SKM-1 (cell line): ENCODE measurements around the gene SIRT2.
"Not testable (repeated sequence)": the region's sequence is repeated elsewhere in the genome, so short reads cannot be mapped to it uniquely, and the experiment has no call there.

Source experiments
- DNase-seq: peaks from one replicate; lab custom pipeline; 2025; ENCODE audit not compliant: unreplicated experiment; lab: John Stamatoyannopoulos, UW

Gene SIRT2

GRCh38 chr19:38869160-38869835 lies 30.1 kb downstream of the SIRT2 start:
- no peak for DNase-seq

- DNase-seq = no peak
Measured at GRCh38 chr19:38868551-38868950, 30.9 kb downstream of the SIRT2 start.

- DNase-seq = no peak
Measured at GRCh38 chr19:38867171-38867780, 32.1 kb downstream of the SIRT2 start.

GRCh38 chr19:38862321-38863059 lies 36.9 kb downstream of the SIRT2 start:
- no peak for DNase-seq

GRCh38 chr19:38861368-38861767 lies 38.0 kb downstream of the SIRT2 start:
- DNase-seq = no peak

- DNase-seq = not testable (repeated sequence)
Measured at GRCh38 chr19:38859631-38860204, 39.7 kb downstream of the SIRT2 start.

- DNase-seq = no peak
Measured at GRCh38 chr19:38856813-38857212, 42.6 kb downstream of the SIRT2 start.

GRCh38 chr19:38855751-38856150 lies 43.7 kb downstream of the SIRT2 start:
- DNase-seq = not testable (repeated sequence)

GRCh38 chr19:38854961-38855360 lies 44.5 kb downstream of the SIRT2 start:
- not testable (repeated sequence) for DNase-seq

GRCh38 chr19:38853214-38853613 lies 46.2 kb downstream of the SIRT2 start:
- no peak for DNase-seq

- peak; percentile 30 for DNase-seq
Measured at GRCh38 chr19:38852231-38853044, 47.0 kb downstream of the SIRT2 start.

- peak; percentile 65 for DNase-seq
Measured at GRCh38 chr19:38851622-38852230, 47.7 kb downstream of the SIRT2 start.

GRCh38 chr19:38850976-38851621 lies 48.3 kb downstream of the SIRT2 start:
- DNase-seq = no peak

GRCh38 chr19:38850436-38850975 lies 48.9 kb downstream of the SIRT2 start:
- no peak for DNase-seq

- peak; percentile 100 for DNase-seq
Measured at GRCh38 chr19:38849860-38850435, 49.5 kb downstream of the SIRT2 start, which contains the start of gene HNRNPL. Gene HNRNPL (minus strand): TSS chr19:38849986. CDS start chr19:38849966, 20 bp downstream.

- DNase-seq = peak; percentile 97
Measured at GRCh38 chr19:38849147-38849859, 50.1 kb downstream of the SIRT2 start.

GRCh38 chr19:38848299-38849146 lies 50.9 kb downstream of the SIRT2 start:
- DNase-seq = no peak

GRCh38 chr19:38846097-38846496 lies 53.3 kb downstream of the SIRT2 start:
- no peak for DNase-seq
